ENCODE results near the gene PRKG1.

The PRKG1 gene

DNA sequence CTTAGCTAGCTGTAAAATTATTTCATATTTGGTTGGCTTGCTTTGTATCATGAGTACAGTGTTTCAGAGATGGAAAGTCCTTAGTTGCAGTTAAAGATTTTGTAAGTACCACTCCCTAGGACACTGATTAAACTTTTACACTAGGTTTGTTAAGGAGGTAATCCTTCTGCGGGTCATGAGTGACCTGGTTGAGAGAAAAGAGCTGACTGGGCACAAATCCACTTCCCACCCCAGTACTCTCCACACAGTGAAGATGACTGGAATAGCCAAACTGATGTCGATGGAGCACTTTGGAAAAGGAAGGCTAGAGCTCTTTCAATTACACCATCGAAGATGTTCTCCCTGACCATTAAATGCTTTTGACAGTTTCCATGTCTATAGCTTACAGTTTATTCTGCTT lies 433.2 kb downstream of the PRKG1 start:
- H3K36me3 ChIP-seq (replicated peaks; ENCODE audit: low read depth, low read length) = no peaks in the 10 kb centered on the region
- no peak overlapping the region for H3K27ac ChIP-seq (ENCODE audit: low read length)
- H3K4me3 ChIP-seq (ENCODE audit: low read length) = no peak overlapping the region
- H4K20me1 ChIP-seq (ENCODE audit: insufficient read depth, low read length) = no peaks in the 10 kb centered on the region
- H3K4me1 ChIP-seq (ENCODE audit: low read length) = no peaks in the 10 kb centered on the region
- no peak overlapping the region for H3K4me2 ChIP-seq (ENCODE audit: low read length)
- H2AFZ ChIP-seq (ENCODE audit: low read depth, low read length) = no peak overlapping the region
- no peak for TF ChIP-seq EZH2phosphoT487 (IDR thresholded peaks at IDR 0.05; ENCODE audit: low read depth)
- TF ChIP-seq, protein P1, sequence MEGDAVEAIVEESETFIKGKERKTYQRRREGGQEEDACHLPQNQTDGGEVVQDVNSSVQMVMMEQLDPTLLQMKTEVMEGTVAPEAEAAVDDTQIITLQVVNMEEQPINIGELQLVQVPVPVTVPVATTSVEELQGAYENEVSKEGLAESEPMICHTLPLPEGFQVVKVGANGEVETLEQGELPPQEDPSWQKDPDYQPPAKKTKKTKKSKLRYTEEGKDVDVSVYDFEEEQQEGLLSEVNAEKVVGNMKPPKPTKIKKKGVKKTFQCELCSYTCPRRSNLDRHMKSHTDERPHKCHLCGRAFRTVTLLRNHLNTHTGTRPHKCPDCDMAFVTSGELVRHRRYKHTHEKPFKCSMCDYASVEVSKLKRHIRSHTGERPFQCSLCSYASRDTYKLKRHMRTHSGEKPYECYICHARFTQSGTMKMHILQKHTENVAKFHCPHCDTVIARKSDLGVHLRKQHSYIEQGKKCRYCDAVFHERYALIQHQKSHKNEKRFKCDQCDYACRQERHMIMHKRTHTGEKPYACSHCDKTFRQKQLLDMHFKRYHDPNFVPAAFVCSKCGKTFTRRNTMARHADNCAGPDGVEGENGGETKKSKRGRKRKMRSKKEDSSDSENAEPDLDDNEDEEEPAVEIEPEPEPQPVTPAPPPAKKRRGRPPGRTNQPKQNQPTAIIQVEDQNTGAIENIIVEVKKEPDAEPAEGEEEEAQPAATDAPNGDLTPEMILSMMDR (IDR thresholded peaks at IDR 0.05; ENCODE audit: low read depth, low read length) = no peak
- no peaks in the 10 kb centered on the region for H3K27me3 ChIP-seq (ENCODE audit: low read depth, low read length)
- no peak overlapping the region for H3K9ac ChIP-seq (ENCODE audit: low read length)
- no peaks in the 10 kb centered on the region for H3K79me2 ChIP-seq (ENCODE audit: low read length)
- H3K9me3 ChIP-seq (ENCODE audit: insufficient read depth, low read length) = no peaks in the 10 kb centered on the region

DNA sequence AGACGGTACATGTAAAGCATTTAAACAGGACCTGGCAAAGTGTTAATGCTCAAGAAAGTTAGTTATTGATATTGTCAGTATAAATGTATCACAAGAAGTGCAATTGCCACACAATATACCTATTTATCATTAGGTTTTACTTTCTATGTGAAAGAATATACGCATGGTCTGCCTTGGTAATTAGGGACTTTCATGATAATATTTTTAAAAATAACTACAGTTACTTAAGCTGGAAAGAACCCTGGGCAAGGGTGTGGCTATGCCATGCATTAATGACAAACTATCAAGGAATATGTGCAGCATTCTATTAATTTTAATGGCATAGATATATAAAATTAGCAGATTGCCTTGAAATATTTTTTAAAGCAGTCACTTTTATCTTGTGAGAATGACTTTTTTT lies 433.9 kb downstream of the PRKG1 start:
- no peaks in the 10 kb centered on the region for H3K79me2 ChIP-seq (ENCODE audit: low read length)
- H3K4me3 ChIP-seq (ENCODE audit: low read length) = no peak overlapping the region
- H3K27ac ChIP-seq (ENCODE audit: low read length) = no peak overlapping the region
- H3K9me3 ChIP-seq (ENCODE audit: insufficient read depth, low read length) = no peaks in the 10 kb centered on the region
- H3K4me2 ChIP-seq (ENCODE audit: low read length) = no peak overlapping the region
- no peaks in the 10 kb centered on the region for H3K36me3 ChIP-seq (replicated peaks; ENCODE audit: low read depth, low read length)
- no peaks in the 10 kb centered on the region for H4K20me1 ChIP-seq (ENCODE audit: insufficient read depth, low read length)
- H2AFZ ChIP-seq (ENCODE audit: low read depth, low read length) = no peak overlapping the region
- TF ChIP-seq, protein P1 (IDR thresholded peaks at IDR 0.05; ENCODE audit: low read depth, low read length) = no peak
- TF ChIP-seq EZH2phosphoT487 (IDR thresholded peaks at IDR 0.05; ENCODE audit: low read depth) = no peak
- no peaks in the 10 kb centered on the region for H3K27me3 ChIP-seq (ENCODE audit: low read depth, low read length)
- no peaks in the 10 kb centered on the region for H3K4me1 ChIP-seq (ENCODE audit: low read length)
- no peak overlapping the region for H3K9ac ChIP-seq (ENCODE audit: low read length)

DNA sequence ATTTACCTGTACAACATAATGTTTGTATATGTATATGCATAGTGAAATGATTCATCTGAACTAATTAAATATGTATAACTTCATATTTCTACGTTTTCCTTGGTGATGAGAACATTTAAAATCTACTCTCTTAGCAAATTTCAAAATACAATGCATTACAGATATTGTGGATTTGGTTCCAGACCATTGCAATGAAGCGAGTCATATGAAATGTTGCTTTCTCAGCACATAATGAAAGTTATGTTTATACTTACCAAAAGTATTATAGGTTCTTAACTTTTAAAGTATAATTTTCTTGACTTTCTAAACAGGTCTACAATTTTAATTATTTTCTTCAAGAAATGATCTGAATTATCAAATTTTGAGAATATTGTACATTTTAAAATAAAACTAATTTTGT lies 435.9 kb downstream of the PRKG1 start:
- no peaks in the 10 kb centered on the region for H3K4me1 ChIP-seq (ENCODE audit: low read length)
- no peaks in the 10 kb centered on the region for H3K27me3 ChIP-seq (ENCODE audit: low read depth, low read length)
- H3K36me3 ChIP-seq (replicated peaks; ENCODE audit: low read depth, low read length) = no peaks in the 10 kb centered on the region
- no peak overlapping the region for H3K27ac ChIP-seq (ENCODE audit: low read length)
- no peak overlapping the region for H3K9ac ChIP-seq (ENCODE audit: low read length)
- no peaks in the 10 kb centered on the region for H3K9me3 ChIP-seq (ENCODE audit: insufficient read depth, low read length)
- H4K20me1 ChIP-seq (ENCODE audit: insufficient read depth, low read length) = no peaks in the 10 kb centered on the region
- H3K4me3 ChIP-seq (ENCODE audit: low read length) = no peak overlapping the region
- TF ChIP-seq, protein P1 (IDR thresholded peaks at IDR 0.05; ENCODE audit: low read depth, low read length) = no peak
- no peak for TF ChIP-seq EZH2phosphoT487 (IDR thresholded peaks at IDR 0.05; ENCODE audit: low read depth)
- H2AFZ ChIP-seq (ENCODE audit: low read depth, low read length) = no peak overlapping the region
- H3K4me2 ChIP-seq (ENCODE audit: low read length) = no peak overlapping the region
- no peaks in the 10 kb centered on the region for H3K79me2 ChIP-seq (ENCODE audit: low read length)

DNA sequence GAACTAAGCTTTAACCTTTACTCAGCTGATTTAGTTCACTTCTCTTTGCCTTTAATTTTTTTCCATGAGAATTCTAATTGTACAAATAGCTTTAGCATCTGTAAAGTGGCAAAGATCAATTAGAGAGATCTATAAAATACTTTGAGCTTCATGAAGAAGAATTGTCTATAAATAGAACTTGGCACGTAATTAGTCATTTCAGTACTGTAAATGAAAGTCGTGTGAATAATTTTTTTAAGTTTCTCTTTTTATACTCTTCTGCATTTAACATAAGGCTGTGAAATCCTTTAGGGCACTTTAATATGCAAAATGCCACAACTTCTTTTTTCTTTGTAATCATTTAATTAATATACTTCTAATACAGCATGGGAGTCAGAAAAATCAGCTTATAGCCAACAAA lies 447.3 kb downstream of the PRKG1 start:
- Histone ChIP-seq H3K9me3 (ENCODE audit: insufficient read depth, low read length) (no peaks in the 10 kb centered on the region), H3K4me2 (ENCODE audit: low read length) (peak overlapping the region; percentile 50), H4K20me1 (ENCODE audit: insufficient read depth, low read length) (no peaks in the 10 kb centered on the region), H3K9ac (ENCODE audit: low read length) (no peak overlapping the region), H3K36me3 (replicated peaks; ENCODE audit: low read depth, low read length) (no peaks in the 10 kb centered on the region), H3K4me1 (ENCODE audit: low read length) (peaks cover 13% of the 10 kb centered on the region), H3K27ac (ENCODE audit: low read length) (no peak overlapping the region), H3K79me2 (ENCODE audit: low read length) (no peaks in the 10 kb centered on the region), H3K4me3 (ENCODE audit: low read length) (peak overlapping the region; percentile 42; the same call in 1 of the 2 replicates), H3K27me3 (ENCODE audit: low read depth, low read length) (no peaks in the 10 kb centered on the region), H2AFZ (ENCODE audit: low read depth, low read length) (no peak overlapping the region)
- TF ChIP-seq, protein P1 (IDR thresholded peaks at IDR 0.05; ENCODE audit: low read depth, low read length) = no peak
- TF ChIP-seq EZH2phosphoT487 (IDR thresholded peaks at IDR 0.05; ENCODE audit: low read depth) = no peak

Data from OCI-LY3 (cell line).